Colonic mucosa (tissue), 4 donors: ENCODE results near the gene CEP85L. TPM values are rescaled to one million over a fixed set of nuclear protein-coding genes. Genes with fewer than 3 reads are reported as not detected.

Experiments
- DNase-seq: peaks from one replicate; pipeline ENCODE4 v3.0.0-alpha.2; 2020
- H3K27ac ChIP-seq: fragments of 200-600 bp; one replicate; pipeline ENCODE4 v1.8.0; 2021
- H3K27me3 ChIP-seq: fragments of 200-600 bp; one replicate; pipeline ENCODE4 v1.8.0; 2021
- H3K36me3 ChIP-seq: fragments of 200-600 bp; one replicate; pipeline ENCODE4 v1.8.0; 2021
- H3K4me1 ChIP-seq: fragments of 200-600 bp; one replicate; pipeline ENCODE4 v1.8.0; 2021; ENCODE audit warnings: mild to moderate bottlenecking
- H3K4me3 ChIP-seq: fragments of 200-600 bp; one replicate; pipeline ENCODE4 v1.8.0; 2021
- H3K9ac ChIP-seq, 2 donors: one replicate each; pipeline ENCODE4 v1.7.0; 2013; ENCODE audit warnings: control low read depth in 2 of 2, low read depth in 2 of 2, low read length in 2 of 2
- H3K9me3 ChIP-seq: fragments of 200-600 bp; one replicate; pipeline ENCODE4 v1.8.0; 2021
- intact Hi-C: fragments of 100-400 bp; cut with DNase I; formaldehyde crosslinking; loops from one replicate; pipeline ENCODE4 v1.14.1; 2022
- total RNA-seq, 2 donors: library from RNA; stranded (reverse); fragmentation: NEBNext Ultra II Directional in 1 of 2; extraction: Animal tissue kit (Norgen Biotek cat#: 25700) in 1 of 2; gene quantifications; one replicate each; pipeline ENCODE4 v1.2.1, GENCODE V29; 2021
- TF ChIP-seq, protein P1 (sequence below): fragments of 200-600 bp; IDR thresholded peaks from one replicate; pipeline ENCODE4 v1.8.0; 2022; ENCODE audit warnings: antibody characterized with exemption, mild to moderate bottlenecking
- donor health status: healthy.
- donor health status: DM: no; HTN: no; CAD: no.
- donor health status: DM: no; HTN: no; CAD: no.

CEP85L gene
- total RNA-seq, 2 donors from 2014 or later, result 2.9 to 3.2 TPM

DNA sequence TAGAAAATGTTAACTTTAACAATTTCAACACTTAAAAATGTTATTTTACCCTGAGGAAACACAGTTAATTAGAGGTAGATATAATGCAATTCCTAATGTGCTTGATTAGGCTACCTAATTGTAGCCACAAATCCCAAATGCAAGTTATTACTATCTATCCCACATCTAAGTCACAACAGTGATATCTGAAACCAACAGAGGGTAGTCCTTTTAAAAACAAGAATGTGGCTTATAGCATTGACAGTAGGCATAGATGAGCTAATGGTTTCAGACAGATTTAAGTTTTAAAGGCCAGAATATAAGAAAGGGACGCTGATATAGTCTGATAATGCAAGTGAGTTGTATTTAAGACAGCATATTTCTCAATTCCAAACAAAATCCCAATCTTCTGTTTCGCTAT is 80.3 kb downstream of the CEP85L start:
- TF ChIP-seq, protein P1, sequence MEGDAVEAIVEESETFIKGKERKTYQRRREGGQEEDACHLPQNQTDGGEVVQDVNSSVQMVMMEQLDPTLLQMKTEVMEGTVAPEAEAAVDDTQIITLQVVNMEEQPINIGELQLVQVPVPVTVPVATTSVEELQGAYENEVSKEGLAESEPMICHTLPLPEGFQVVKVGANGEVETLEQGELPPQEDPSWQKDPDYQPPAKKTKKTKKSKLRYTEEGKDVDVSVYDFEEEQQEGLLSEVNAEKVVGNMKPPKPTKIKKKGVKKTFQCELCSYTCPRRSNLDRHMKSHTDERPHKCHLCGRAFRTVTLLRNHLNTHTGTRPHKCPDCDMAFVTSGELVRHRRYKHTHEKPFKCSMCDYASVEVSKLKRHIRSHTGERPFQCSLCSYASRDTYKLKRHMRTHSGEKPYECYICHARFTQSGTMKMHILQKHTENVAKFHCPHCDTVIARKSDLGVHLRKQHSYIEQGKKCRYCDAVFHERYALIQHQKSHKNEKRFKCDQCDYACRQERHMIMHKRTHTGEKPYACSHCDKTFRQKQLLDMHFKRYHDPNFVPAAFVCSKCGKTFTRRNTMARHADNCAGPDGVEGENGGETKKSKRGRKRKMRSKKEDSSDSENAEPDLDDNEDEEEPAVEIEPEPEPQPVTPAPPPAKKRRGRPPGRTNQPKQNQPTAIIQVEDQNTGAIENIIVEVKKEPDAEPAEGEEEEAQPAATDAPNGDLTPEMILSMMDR, result no peak
- no peak overlapping the region for H3K4me3 ChIP-seq
- no peaks in the 10 kb centered on the region for H3K27me3 ChIP-seq
- no peak overlapping the region for H3K27ac ChIP-seq
- intact Hi-C loops, result no loop called here
- H3K9me3 ChIP-seq, result peaks cover 4% of the 10 kb centered on the region
- DNase-seq, result no peak
- H3K36me3 ChIP-seq, result no peaks in the 10 kb centered on the region
- no peaks in the 10 kb centered on the region for H3K4me1 ChIP-seq
- H3K9ac ChIP-seq, result no peak overlapping the region

DNA sequence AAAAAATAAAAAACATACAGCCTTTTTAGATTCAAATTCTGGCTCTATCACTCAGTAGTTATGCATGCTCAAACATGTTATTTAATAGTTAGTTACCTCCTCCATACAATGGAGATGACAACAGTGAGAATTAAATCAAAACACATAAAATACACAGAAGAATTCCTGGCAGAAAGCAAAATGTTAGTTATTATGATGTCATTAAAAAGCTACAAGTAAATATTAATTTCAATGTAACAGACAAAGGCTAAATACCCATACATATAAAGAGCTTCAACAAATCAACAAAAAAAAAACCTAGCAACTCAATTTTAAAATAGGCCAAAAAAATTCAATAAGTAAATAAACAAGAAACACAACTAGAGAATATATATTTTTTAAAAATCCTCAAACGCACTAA is 81.9 kb downstream of the CEP85L start:
- TF ChIP-seq, protein P1, result no peak
- intact Hi-C loops, result loop anchor here (10.0 kb wide), 1 partner anchor 45 kb away; no protein-coding TSS in a partner anchor
- Histone ChIP-seq H3K9me3 (no peaks in the 10 kb centered on the region), H3K27ac (no peak overlapping the region), H3K9ac (no peak overlapping the region), H3K27me3 (no peaks in the 10 kb centered on the region), H3K4me1 (no peaks in the 10 kb centered on the region), H3K4me3 (no peak overlapping the region), H3K36me3 (no peaks in the 10 kb centered on the region)
- DNase-seq, result no peak

DNA sequence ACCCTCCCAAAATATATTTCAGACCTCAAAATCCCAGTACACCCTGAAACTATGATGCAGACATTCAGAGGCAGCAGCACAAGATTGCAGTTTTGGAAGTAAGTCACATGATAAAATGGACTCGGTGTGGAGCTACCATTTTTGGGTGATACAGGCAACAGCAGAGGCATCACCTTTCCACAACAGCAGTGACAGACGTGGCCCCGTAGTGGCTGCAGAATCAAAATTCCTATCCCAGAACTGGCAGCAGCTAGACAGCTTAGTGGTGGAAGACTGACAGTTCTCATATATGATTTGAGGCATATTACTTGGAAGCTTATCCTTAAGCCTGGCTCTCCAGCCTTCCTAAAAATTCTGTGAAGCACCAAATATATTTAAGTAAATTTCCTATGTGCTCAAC is 83.4 kb downstream of the CEP85L start:
- no peaks in the 10 kb centered on the region for H3K4me1 ChIP-seq
- intact Hi-C loops, result loop anchor here (10.0 kb wide), 1 partner anchor 47 kb away; no protein-coding TSS in a partner anchor

DNA sequence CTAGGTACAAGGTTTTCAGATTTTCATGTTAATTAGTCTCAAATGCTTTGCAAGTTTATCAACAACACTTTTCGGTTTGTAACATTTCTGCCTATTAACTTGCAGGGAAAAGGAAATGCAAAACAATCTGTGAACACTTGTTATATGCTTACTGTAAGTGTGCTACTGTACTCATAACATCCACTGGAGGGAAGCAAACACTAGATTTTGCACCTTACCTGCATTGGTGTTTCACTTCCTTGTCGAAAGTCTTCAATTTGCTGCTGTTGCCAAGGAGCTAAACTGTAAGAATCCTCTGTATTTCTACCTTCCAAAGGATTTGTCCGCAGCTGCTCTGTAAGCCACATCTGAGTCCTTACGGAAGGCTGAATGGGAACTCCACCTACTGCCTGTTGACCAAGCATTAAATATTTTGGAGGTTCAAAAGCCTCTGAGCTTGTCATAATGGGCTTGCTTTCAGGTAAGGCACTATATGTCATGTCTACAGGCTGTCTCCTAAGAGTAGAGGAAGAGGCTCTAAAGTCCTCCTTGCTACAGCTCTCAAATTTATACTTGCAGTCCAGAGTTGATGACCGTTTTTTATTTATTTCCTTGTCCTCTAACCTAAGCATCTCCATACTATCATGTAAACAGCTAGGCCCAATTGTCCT is 86.0 kb downstream of the CEP85L start:
- no peaks in the 10 kb centered on the region for H3K4me1 ChIP-seq
- no peak overlapping the region for H3K27ac ChIP-seq
- no peak overlapping the region for H3K9ac ChIP-seq
- H3K4me3 ChIP-seq, result no peak overlapping the region
- H3K27me3 ChIP-seq, result no peaks in the 10 kb centered on the region
- intact Hi-C loops, result loop anchor here (10.0 kb wide), 1 partner anchor 49 kb away; no protein-coding TSS in a partner anchor
- H3K9me3 ChIP-seq, result no peaks in the 10 kb centered on the region
- TF ChIP-seq, protein P1, result peak; percentile 39
- no peaks in the 10 kb centered on the region for H3K36me3 ChIP-seq
- DNase-seq, result no peak

More for the DNA sequence above, 83.4 kb downstream of the CEP85L start:
- no peaks in the 10 kb centered on the region for H3K27me3 ChIP-seq
- TF ChIP-seq, protein P1, result no peak
- H3K4me3 ChIP-seq, result no peak overlapping the region
- no peak for DNase-seq
- H3K9me3 ChIP-seq, result no peaks in the 10 kb centered on the region
- H3K27ac ChIP-seq, result no peak overlapping the region
- no peaks in the 10 kb centered on the region for H3K36me3 ChIP-seq
- H3K9ac ChIP-seq, result no peak overlapping the region

DNA sequence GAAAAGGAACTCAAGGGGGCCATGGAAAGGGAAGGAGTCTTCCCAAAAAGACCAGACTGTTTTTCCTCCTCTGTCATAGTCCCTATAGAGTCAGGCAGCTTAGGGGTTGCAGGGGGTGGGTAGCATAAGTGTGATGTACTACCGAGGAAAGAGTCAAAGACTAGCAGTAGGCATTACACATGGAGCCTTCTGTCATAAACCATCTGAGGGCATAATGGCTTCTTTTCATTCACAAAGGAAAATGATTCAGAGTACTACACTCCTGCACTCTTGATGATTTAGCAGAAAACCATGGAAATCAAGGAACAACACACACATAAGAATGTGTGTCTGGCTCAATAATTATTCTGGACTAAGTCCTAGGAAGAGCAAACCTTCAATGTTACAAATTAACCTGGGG is 88.4 kb downstream of the CEP85L start:
- Histone ChIP-seq H3K4me3 (no peak overlapping the region), H3K9me3 (no peaks in the 10 kb centered on the region), H3K9ac (no peak overlapping the region), H3K36me3 (no peaks in the 10 kb centered on the region), H3K27ac (no peak overlapping the region), H3K4me1 (no peaks in the 10 kb centered on the region), H3K27me3 (no peaks in the 10 kb centered on the region)
- intact Hi-C loops, result loop anchor here (10.0 kb wide), 1 partner anchor 52 kb away; no protein-coding TSS in a partner anchor
- DNase-seq, result no peak
- TF ChIP-seq, protein P1, result no peak
